Gastrocnemius medialis (tissue), 4 donors: Measurements from ENCODE around the gene ATP11A. TPM values are rescaled to one million over a fixed set of nuclear protein-coding genes. Genes with fewer than 3 reads are reported as not detected.
A peak's percentile ranks its signal among the peaks of the same experiment; 100 is the strongest.

Experiments used
- ATAC-seq, 2 donors: fragments of 150-250 bp; one replicate each; pipeline ENCODE4 v1.9.1; 2016
- DNase-seq, 2 donors: peaks; one replicate each; pipeline ENCODE4 v3.0.0-alpha.2; 2019
- H3K27ac ChIP-seq, 4 donors: fragments of 200-600 bp; sonication (generic); 1 replicate in 1 of 4; 2 replicates in 3 of 4; pipeline ENCODE4 v1.5.1; 2016 to 2018; ENCODE audit warnings: mild to moderate bottlenecking in 2 of 4, moderate library complexity in 1 of 4
- H3K27me3 ChIP-seq, 3 donors: fragments of 200-600 bp; sonication (generic) in 2 of 3; 1 replicate in 1 of 3; 2 replicates in 2 of 3; pipeline versions ENCODE4 v1.5.1 to v1.6.0; 2016 to 2019; ENCODE audit warnings: mild to moderate bottlenecking in 1 of 3, moderate library complexity in 1 of 3
- H3K36me3 ChIP-seq, 2 donors: fragments of 200-600 bp; sonication (generic) in 1 of 2; one replicate each; pipeline ENCODE4 v1.5.1; 2017 to 2018
- H3K4me1 ChIP-seq, 2 donors: fragments of 200-600 bp; sonication (generic) in 1 of 2; one replicate each; pipeline ENCODE4 v1.5.1; 2016 to 2017; ENCODE audit warnings: mild to moderate bottlenecking in 2 of 2
- H3K4me3 ChIP-seq, 4 donors: fragments of 200-600 bp; sonication (generic) in 3 of 4; 1 replicate in 1 of 4; 2 replicates in 3 of 4; pipeline ENCODE4 v1.5.1; 2016 to 2019; ENCODE audit warnings: mild to moderate bottlenecking in 2 of 4
- H3K9me3 ChIP-seq, 3 donors: fragments of 200-600 bp; sonication (generic) in 2 of 3; 1 replicate in 1 of 3; 2 replicates in 2 of 3; pipeline ENCODE4 v1.5.1; 2016 to 2019
- CTCF ChIP-seq, 5 experiments: fragments of 450-650 bp in 3 of 5; fragments of 200-600 bp in 2 of 5; sonication (generic) in 2 of 5; IDR thresholded peaks in 4 of 5; conservative IDR thresholded peaks in 1 of 5; 1 replicate in 4 of 5; 2 replicates in 1 of 5; pipeline ENCODE4 v1.5.1; 2016 to 2019; ENCODE audit warnings: antibody characterized with exemption in 5 of 5, mild to moderate bottlenecking in 3 of 5, moderate library complexity in 3 of 5
- POLR2A ChIP-seq, 2 donors: fragments of 450-650 bp; IDR thresholded peaks; one replicate each; pipeline ENCODE4 v1.6.1; 2017; ENCODE audit warnings: antibody characterized with exemption in 2 of 2, mild to moderate bottlenecking in 2 of 2, moderate library complexity in 2 of 2
- in situ Hi-C, 4 donors: fragments of 200-750 bp; cut with MboI; loops; one replicate each; pipeline versions ENCODE4 v1.15.0 to v1.8.0; 2017; ENCODE audit warnings: low sequenced_read_pairs in 4 of 4
- intact Hi-C: fragments of 100-400 bp; cut with DNase I; formaldehyde crosslinking; loops from one replicate; pipeline ENCODE4 v1.15.1; 2023; ENCODE audit warnings: low total_unique reads
- total RNA-seq, 4 donors: library from RNA; depleted of rRNA; stranded (reverse); fragments of >200 nt; gene quantifications; one replicate each; pipeline versions ENCODE4 v1.1.0 to v1.2.3, GENCODE V29; 2016

ATP11A gene
- total RNA-seq, 4 donors from 2014 or later: 10.0 to 14.2 (median 12.6) TPM

DNA sequence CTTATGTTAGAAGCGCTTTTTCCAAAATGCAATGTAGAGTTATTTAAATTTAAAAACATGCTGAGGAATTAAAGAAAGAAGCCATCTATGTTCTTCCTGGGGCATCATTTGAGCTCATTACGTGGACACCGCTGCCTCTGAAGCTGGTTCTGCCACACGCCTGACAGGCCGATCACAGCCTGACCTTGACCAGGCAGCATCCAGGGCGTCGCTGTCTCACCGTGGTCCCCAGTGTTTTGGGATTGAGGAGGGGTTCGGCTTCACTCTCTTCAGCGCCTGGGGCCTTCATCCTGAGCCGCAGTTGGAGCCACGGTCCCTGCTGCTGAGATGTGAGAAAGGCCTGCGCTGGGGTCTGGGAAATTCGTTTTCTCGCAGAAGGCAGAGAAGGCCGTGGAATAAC is 64.0 kb downstream of the ATP11A start:
- no peaks in the 10 kb centered on the region for H3K9me3 ChIP-seq
- TF ChIP-seq POLR2A (IDR thresholded peaks at IDR 0.05) (no peak), CTCF (IDR thresholded peaks at IDR 0.05 in 4 of 5, conservative IDR thresholded peaks at IDR 0.05 in 1 of 5) (no peak)
- no peaks in the 10 kb centered on the region for H3K36me3 ChIP-seq
- intact Hi-C loops: no loop called here
- in situ Hi-C loops: no loop called here
- no peak for DNase-seq
- H3K27ac ChIP-seq: no peak overlapping the region
- no peak for ATAC-seq
- H3K4me3 ChIP-seq: no peak overlapping the region
- H3K27me3 ChIP-seq: no peaks in the 10 kb centered on the region
- peaks cover 4% of the 10 kb centered on the region in 2 donors for H3K4me1 ChIP-seq

GRCh38 chr13:112754281-112755025 is 64.6 kb downstream of the ATP11A start:
- no peak overlapping the region for H3K27ac ChIP-seq
- H3K4me3 ChIP-seq: no peak overlapping the region
- intact Hi-C loops: no loop called here
- no peaks in the 10 kb centered on the region for H3K27me3 ChIP-seq
- H3K36me3 ChIP-seq: no peaks in the 10 kb centered on the region
- H3K9me3 ChIP-seq: no peaks in the 10 kb centered on the region
- ATAC-seq (no peak), DNase-seq (no peak)
- H3K4me1 ChIP-seq: peaks cover 4% of the 10 kb centered on the region in 2 donors
- TF ChIP-seq CTCF (IDR thresholded peaks at IDR 0.05 in 4 of 5, conservative IDR thresholded peaks at IDR 0.05 in 1 of 5) (no peak), POLR2A (IDR thresholded peaks at IDR 0.05) (no peak)
- in situ Hi-C loops: no loop called here

- TF ChIP-seq CTCF (IDR thresholded peaks at IDR 0.05 in 4 of 5, conservative IDR thresholded peaks at IDR 0.05 in 1 of 5) (no peak), POLR2A (IDR thresholded peaks at IDR 0.05) (no peak)
- Histone ChIP-seq H3K27ac (no peak overlapping the region), H3K4me3 (no peak overlapping the region), H3K4me1 (peaks cover 4% of the 10 kb centered on the region in 2 donors), H3K9me3 (no peaks in the 10 kb centered on the region), H3K36me3 (no peaks in the 10 kb centered on the region), H3K27me3 (no peaks in the 10 kb centered on the region)
- ATAC-seq (no peak), DNase-seq (no peak)
- intact Hi-C loops: no loop called here
- in situ Hi-C loops: no loop called here
Observed at GRCh38 chr13:112755331-112755730, 65.5 kb downstream of the ATP11A start.

DNA sequence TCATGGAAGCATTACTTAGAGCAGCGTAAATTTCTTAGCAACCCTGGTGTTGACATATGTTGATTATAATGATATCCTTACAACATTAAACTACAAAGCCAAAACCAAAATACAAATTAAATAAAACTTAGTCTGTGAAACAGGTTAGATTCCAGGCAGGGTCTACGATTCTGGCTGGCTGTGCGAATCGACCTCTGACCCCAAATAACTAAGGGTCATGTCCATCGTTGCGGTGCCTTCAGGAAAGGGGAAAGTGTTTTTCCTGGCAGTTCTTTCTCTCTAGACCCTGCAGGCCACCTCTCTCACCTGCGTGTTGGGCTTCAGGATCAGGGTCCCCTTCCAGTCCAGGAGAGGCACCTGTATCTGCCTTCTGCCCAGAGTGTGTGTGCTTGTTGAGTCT is 66.2 kb downstream of the ATP11A start:
- Histone ChIP-seq H3K9me3 (no peaks in the 10 kb centered on the region), H3K4me1 (peaks cover 4% of the 10 kb centered on the region in 2 donors), H3K36me3 (no peaks in the 10 kb centered on the region), H3K27ac (peak overlapping the region in 1 of 4 donors; percentile 35), H3K27me3 (no peaks in the 10 kb centered on the region), H3K4me3 (no peak overlapping the region)
- intact Hi-C loops (no loop called here), in situ Hi-C loops (no loop called here)
- no peak for TF ChIP-seq CTCF (IDR thresholded peaks at IDR 0.05 in 4 of 5, conservative IDR thresholded peaks at IDR 0.05 in 1 of 5)
- no peak for TF ChIP-seq POLR2A (IDR thresholded peaks at IDR 0.05)
- no peak for ATAC-seq
- DNase-seq: no peak
